ENCODE measurements around the gene ZSCAN20. TPM values are rescaled to one million over a fixed set of nuclear protein-coding genes. Genes with fewer than 3 reads are reported as not detected.

ZSCAN20 gene
- total RNA-seq, 1 donor from 2014 or later = 14.8 TPM

GRCh38 chr1:33501309-33501708, 28.9 kb downstream of the ZSCAN20 start:
- Histone ChIP-seq H3K9ac (no peak overlapping the region), H3K4me1 (no peaks in the 10 kb centered on the region), H3K4me2 (no peak overlapping the region), H3K36me3 (no peaks in the 10 kb centered on the region), H3K27me3 (no peaks in the 10 kb centered on the region), H3K4me3 (no peak overlapping the region), H3F3A (ENCODE audit: low read depth) (no peaks in the 10 kb centered on the region), H3K27ac (no peak overlapping the region), H3K79me2 (ENCODE audit: low read depth) (no peaks in the 10 kb centered on the region), H4K20me1 (ENCODE audit: low read depth) (no peaks in the 10 kb centered on the region), H3K9me3 (ENCODE audit: low read depth) (no peaks in the 10 kb centered on the region), H2AFZ (replicated peaks) (no peak overlapping the region)
- Mint-ChIP-seq H3K36me3 (peaks cover 27% of the 10 kb centered on the region), H3K4me1 (no peaks in the 10 kb centered on the region), H3K9me3 (peaks cover 17% of the 10 kb centered on the region), H3K4me3 (no peak overlapping the region), H3K27ac (no peak overlapping the region), H3K27me3 (ENCODE audit: insufficient read depth, low read depth) (no peaks in the 10 kb centered on the region)
- TF ChIP-seq EZH2phosphoT487 (IDR thresholded peaks at IDR 0.05) (no peak), CTCF (IDR thresholded peaks at IDR 0.05) (no peak), EZH2 (IDR thresholded peaks at IDR 0.05) (no peak)
- no peak for DNase-seq (ENCODE audit: low spot score)

GRCh38 chr1:33501774-33502173, 29.3 kb downstream of the ZSCAN20 start:
- H3K27me3 Mint-ChIP-seq (ENCODE audit: insufficient read depth, low read depth) = no peaks in the 10 kb centered on the region
- no peaks in the 10 kb centered on the region for H3K4me1 ChIP-seq
- H3F3A ChIP-seq (ENCODE audit: low read depth) = no peaks in the 10 kb centered on the region
- no peaks in the 10 kb centered on the region for H4K20me1 ChIP-seq (ENCODE audit: low read depth)
- no peak overlapping the region for H3K9ac ChIP-seq
- H3K9me3 ChIP-seq (ENCODE audit: low read depth) = no peaks in the 10 kb centered on the region
- no peak overlapping the region for H3K4me3 Mint-ChIP-seq
- DNase-seq (ENCODE audit: low spot score) = no peak
- H3K27me3 ChIP-seq = no peaks in the 10 kb centered on the region
- no peak overlapping the region for H3K4me3 ChIP-seq
- TF ChIP-seq CTCF (IDR thresholded peaks at IDR 0.05) (no peak), EZH2 (IDR thresholded peaks at IDR 0.05) (no peak), EZH2phosphoT487 (IDR thresholded peaks at IDR 0.05) (no peak)
- peaks cover 14% of the 10 kb centered on the region for H3K9me3 Mint-ChIP-seq
- no peak overlapping the region for H2AFZ ChIP-seq (replicated peaks)
- no peaks in the 10 kb centered on the region for H3K4me1 Mint-ChIP-seq
- H3K36me3 Mint-ChIP-seq = peaks cover 23% of the 10 kb centered on the region
- no peak overlapping the region for H3K4me2 ChIP-seq
- H3K79me2 ChIP-seq (ENCODE audit: low read depth) = no peaks in the 10 kb centered on the region
- H3K27ac Mint-ChIP-seq = no peak overlapping the region
- no peaks in the 10 kb centered on the region for H3K36me3 ChIP-seq
- H3K27ac ChIP-seq = no peak overlapping the region

GRCh38 chr1:33502726-33503125, 30.3 kb downstream of the ZSCAN20 start:
- H3K9me3 ChIP-seq (ENCODE audit: low read depth) = no peaks in the 10 kb centered on the region
- Mint-ChIP-seq H3K36me3 (peaks cover 16% of the 10 kb centered on the region), H3K27me3 (ENCODE audit: insufficient read depth, low read depth) (no peaks in the 10 kb centered on the region), H3K4me1 (no peaks in the 10 kb centered on the region), H3K4me3 (no peak overlapping the region), H3K9me3 (peaks cover 11% of the 10 kb centered on the region), H3K27ac (no peak overlapping the region)
- no peak for DNase-seq (ENCODE audit: low spot score)
- no peaks in the 10 kb centered on the region for H3F3A ChIP-seq (ENCODE audit: low read depth)
- no peaks in the 10 kb centered on the region for H3K36me3 ChIP-seq
- no peak for TF ChIP-seq EZH2phosphoT487 (IDR thresholded peaks at IDR 0.05)
- TF ChIP-seq EZH2 (IDR thresholded peaks at IDR 0.05) = no peak
- no peak for TF ChIP-seq CTCF (IDR thresholded peaks at IDR 0.05)
- no peaks in the 10 kb centered on the region for H3K4me1 ChIP-seq
- H3K4me2 ChIP-seq = no peak overlapping the region
- H3K4me3 ChIP-seq = no peak overlapping the region
- no peak overlapping the region for H3K27ac ChIP-seq
- no peaks in the 10 kb centered on the region for H3K27me3 ChIP-seq
- no peak overlapping the region for H2AFZ ChIP-seq (replicated peaks)
- no peaks in the 10 kb centered on the region for H3K79me2 ChIP-seq (ENCODE audit: low read depth)
- no peak overlapping the region for H3K9ac ChIP-seq
- no peaks in the 10 kb centered on the region for H4K20me1 ChIP-seq (ENCODE audit: low read depth)
